Tibial nerve (tissue), 3 donors: ENCODE results near the gene TLN1.

Experiments used
- CTCF ChIP-seq, 5 experiments: fragments of 200-600 bp in 3 of 5; fragments of 450-650 bp in 2 of 5; sonication (generic) in 3 of 5; IDR thresholded peaks; one replicate each; pipeline ENCODE4 v1.5.1; 2016 to 2019; ENCODE audit warnings: antibody characterized with exemption in 5 of 5, mild to moderate bottlenecking in 3 of 5, moderate library complexity in 2 of 5
- POLR2A ChIP-seq, 2 donors: fragments of 450-650 bp; IDR thresholded peaks; one replicate each; pipeline ENCODE4 v1.6.1; 2017; ENCODE audit warnings: antibody characterized with exemption in 2 of 2, mild to moderate bottlenecking in 2 of 2, moderate library complexity in 2 of 2

GRCh38 chr9:35769763-35770162, 37.8 kb upstream of the TLN1 start:
- TF ChIP-seq POLR2A (IDR thresholded peaks at IDR 0.05), result no peak
- TF ChIP-seq CTCF (IDR thresholded peaks at IDR 0.05), result no peak
